Measurements from ENCODE around the gene CDC42EP4. TPM values are rescaled to one million over a fixed set of nuclear protein-coding genes. Genes with fewer than 3 reads are reported as not detected.
"Not testable (repeated sequence)": the region's sequence is repeated elsewhere in the genome, so short reads cannot be mapped to it uniquely, and the experiment has no call there.

The CDC42EP4 gene
- total and polyA plus RNA-seq, 2 experiments from 2014 or later: 17.9 to 24.9 TPM

DNA sequence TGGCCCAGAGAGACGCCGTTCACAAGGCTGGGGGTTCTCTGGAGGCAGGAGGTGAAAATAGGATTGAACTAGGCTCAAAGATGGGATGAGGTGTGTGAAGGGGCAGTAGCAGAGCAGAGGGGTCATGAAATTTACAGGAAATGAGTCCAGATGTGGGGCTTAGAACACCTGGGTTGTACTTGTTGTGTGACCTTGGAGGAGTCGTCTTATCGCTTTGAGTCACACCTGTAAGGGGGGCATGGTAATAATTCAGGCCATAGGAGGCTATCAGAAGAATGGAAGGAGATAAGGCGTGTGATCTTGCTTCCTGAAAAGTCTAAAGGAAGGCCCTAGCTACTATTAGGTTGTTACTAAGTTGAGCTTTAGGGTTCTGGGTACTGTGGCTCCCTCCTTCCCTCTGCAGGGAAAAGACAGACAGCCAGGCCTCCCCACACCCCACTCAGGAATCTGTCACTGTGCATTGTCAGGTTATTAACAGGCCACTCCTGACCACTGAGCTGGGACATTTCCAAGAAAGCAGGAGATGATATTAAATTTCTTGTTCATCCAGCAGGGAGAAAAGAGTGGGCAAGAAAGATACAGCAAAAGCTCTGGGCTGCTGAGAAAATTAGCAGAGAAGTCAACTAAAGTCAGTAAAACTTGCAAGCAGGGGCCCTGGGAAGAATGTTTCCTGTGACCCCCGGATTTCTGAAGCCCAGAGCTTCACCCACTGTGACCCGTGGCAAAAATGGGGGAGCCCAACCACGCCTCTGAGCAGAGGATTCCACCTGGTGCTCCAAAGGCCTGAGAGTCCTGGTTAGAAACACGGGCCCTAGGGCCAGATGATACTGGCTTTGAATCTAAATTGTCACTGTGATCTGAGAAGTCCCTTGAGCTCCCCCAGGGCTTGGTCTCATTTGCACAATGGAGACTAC, 6.0 kb upstream of the CDC42EP4 start:
- DNase-seq (ENCODE audit: low read depth in 1 of 2, low spot score in 1 of 2): no peak
- peaks cover 16% of the 10 kb centered on the region for H3K4me1 ChIP-seq (ENCODE audit: low read depth)
- no peak overlapping the region for H3K4me3 ChIP-seq
- TF ChIP-seq, protein P1, sequence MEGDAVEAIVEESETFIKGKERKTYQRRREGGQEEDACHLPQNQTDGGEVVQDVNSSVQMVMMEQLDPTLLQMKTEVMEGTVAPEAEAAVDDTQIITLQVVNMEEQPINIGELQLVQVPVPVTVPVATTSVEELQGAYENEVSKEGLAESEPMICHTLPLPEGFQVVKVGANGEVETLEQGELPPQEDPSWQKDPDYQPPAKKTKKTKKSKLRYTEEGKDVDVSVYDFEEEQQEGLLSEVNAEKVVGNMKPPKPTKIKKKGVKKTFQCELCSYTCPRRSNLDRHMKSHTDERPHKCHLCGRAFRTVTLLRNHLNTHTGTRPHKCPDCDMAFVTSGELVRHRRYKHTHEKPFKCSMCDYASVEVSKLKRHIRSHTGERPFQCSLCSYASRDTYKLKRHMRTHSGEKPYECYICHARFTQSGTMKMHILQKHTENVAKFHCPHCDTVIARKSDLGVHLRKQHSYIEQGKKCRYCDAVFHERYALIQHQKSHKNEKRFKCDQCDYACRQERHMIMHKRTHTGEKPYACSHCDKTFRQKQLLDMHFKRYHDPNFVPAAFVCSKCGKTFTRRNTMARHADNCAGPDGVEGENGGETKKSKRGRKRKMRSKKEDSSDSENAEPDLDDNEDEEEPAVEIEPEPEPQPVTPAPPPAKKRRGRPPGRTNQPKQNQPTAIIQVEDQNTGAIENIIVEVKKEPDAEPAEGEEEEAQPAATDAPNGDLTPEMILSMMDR (IDR thresholded peaks at IDR 0.05; ENCODE audit: low read depth, low read length): no peak
- H3K36me3 ChIP-seq: no peaks in the 10 kb centered on the region
- no peaks in the 10 kb centered on the region for H3K9me3 ChIP-seq (ENCODE audit: low read depth)
- H3K27ac ChIP-seq: no peak overlapping the region
- no peaks in the 10 kb centered on the region for H3K27me3 ChIP-seq

DNA sequence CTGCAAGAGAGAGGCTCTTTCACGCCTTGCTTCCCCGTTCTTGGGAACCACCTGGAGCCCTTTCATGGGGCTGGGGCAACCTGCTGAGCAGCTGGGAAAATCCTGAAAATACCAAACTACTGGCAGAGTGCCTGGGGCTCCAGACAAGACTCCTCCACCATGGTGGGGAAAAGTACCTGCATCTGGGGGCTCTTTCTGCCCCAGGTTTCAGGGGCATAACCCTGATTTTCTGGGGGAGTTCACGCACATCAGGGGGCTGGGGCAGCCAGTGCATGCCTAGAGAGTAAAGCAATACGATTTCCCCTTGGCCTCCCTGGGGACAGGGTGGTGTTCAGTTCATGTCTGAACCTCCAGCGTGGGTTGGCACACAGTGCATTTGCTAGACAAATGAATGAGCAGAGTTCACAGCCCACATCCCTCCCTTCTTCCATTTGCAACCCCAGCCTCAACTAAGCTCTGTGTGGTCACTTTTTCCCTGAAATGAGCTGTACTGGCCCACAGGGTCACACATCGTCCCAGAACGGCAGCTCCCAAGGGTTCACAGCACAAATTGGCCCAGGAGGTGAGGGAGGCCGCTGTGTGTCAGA, 5.2 kb upstream of the CDC42EP4 start:
- DNase-seq (ENCODE audit: low read depth in 1 of 2, low spot score in 1 of 2): peak in 1 of 2 donors; percentile 50
- no peak overlapping the region for H3K27ac ChIP-seq
- peaks cover 16% of the 10 kb centered on the region for H3K4me1 ChIP-seq (ENCODE audit: low read depth)
- H3K36me3 ChIP-seq: no peaks in the 10 kb centered on the region
- no peaks in the 10 kb centered on the region for H3K9me3 ChIP-seq (ENCODE audit: low read depth)
- TF ChIP-seq, protein P1 (IDR thresholded peaks at IDR 0.05; ENCODE audit: low read depth, low read length): no peak
- no peaks in the 10 kb centered on the region for H3K27me3 ChIP-seq
- no peak overlapping the region for H3K4me3 ChIP-seq

DNA sequence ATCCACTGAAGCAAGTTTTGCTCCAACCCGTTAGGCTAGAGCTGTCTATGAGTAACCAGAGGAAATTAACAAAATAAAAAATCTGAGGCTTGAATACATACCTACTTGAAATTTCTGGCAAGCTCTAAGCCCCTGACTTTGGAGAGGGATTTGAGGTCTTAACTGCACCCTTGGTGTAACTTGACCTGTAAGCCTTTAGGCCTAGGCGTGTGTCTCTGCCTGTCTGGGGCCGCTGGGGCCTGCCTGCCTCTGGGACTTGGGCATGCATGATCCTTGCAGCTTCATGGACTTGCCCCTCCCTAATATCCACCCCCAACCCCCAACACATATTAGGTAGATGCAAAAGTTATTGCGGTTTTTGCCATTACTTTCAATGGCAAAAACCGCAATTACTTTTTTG, 3.7 kb upstream of the CDC42EP4 start:
- H3K4me3 ChIP-seq: no peak overlapping the region
- TF ChIP-seq, protein P1 (IDR thresholded peaks at IDR 0.05; ENCODE audit: low read depth, low read length): no peak
- H3K9me3 ChIP-seq (ENCODE audit: low read depth): no peaks in the 10 kb centered on the region
- H3K27me3 ChIP-seq: no peaks in the 10 kb centered on the region
- no peak for DNase-seq (ENCODE audit: low read depth in 1 of 2, low spot score in 1 of 2)
- H3K27ac ChIP-seq: no peak overlapping the region
- peaks cover 7% of the 10 kb centered on the region for H3K4me1 ChIP-seq (ENCODE audit: low read depth)
- no peaks in the 10 kb centered on the region for H3K36me3 ChIP-seq

DNA sequence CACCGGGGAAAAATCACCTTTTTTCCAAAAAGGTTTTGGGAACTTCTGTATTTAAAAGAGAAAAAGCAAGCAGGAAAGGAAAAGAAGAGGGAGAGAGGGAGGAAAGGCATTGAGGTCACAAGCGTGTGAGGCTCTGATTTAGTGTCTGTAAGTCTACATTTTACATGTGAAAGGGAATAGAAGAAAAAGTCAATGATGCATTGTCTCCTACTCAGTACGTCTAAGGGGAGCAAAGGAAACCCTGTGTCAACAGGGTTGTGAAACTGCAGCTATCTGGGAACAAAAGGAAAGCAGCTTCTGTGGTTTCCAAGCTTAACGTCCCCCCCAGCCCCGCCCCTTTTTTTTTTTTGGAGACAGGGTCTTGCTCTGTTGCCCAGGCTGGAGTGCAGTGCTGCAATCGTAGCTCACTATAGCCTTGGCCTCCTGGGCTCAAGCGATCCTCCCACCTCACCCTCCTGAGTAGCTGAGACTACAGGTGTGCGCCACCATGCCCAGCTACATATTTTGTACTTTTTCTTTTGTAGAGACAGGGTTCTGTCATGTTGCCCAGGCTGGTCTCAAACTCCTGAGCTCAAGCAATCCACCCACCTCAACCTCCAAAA, 1.8 kb upstream of the CDC42EP4 start:
- peak in 1 of 2 donors; percentile 45 for DNase-seq (ENCODE audit: low read depth in 1 of 2, low spot score in 1 of 2)

DNA sequence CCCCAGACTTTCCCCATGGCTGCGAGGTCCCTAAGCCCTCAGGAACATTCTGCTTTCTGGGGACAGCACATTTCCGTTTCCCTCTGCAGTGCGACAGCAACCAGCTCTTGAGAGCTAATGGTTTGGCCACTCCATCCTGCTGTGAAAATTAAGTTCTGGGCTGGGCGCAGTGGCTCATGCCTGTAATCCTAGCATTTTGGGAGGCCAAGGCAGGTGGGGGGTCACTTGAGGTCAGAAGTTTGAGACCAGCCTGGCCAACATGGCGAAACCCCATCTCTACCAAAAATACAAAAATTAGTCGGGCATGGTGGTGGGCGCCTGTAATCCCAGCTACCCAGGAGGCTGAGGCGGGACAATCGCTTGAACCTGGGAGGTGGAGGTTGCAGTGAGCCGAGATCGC, 1.1 kb upstream of the CDC42EP4 start:
- H3K36me3 ChIP-seq; DNase-seq (ENCODE audit: low read depth in 1 of 2, low spot score in 1 of 2); H3K4me3 ChIP-seq; H3K9me3 ChIP-seq (ENCODE audit: low read depth); H3K27ac ChIP-seq; H3K27me3 ChIP-seq: not testable (repeated sequence)
- peaks cover 25% of the 10 kb centered on the region for H3K4me1 ChIP-seq (ENCODE audit: low read depth)

More for the DNA sequence above, 1.8 kb upstream of the CDC42EP4 start:
- Histone ChIP-seq H3K36me3 (no peaks in the 10 kb centered on the region), H3K4me1 (ENCODE audit: low read depth) (peaks cover 18% of the 10 kb centered on the region), H3K27me3 (no peaks in the 10 kb centered on the region), H3K9me3 (ENCODE audit: low read depth) (no peaks in the 10 kb centered on the region), H3K27ac (no peak overlapping the region), H3K4me3 (no peak overlapping the region)
- TF ChIP-seq, protein P1 (IDR thresholded peaks at IDR 0.05; ENCODE audit: low read depth, low read length): no peak

DNA sequence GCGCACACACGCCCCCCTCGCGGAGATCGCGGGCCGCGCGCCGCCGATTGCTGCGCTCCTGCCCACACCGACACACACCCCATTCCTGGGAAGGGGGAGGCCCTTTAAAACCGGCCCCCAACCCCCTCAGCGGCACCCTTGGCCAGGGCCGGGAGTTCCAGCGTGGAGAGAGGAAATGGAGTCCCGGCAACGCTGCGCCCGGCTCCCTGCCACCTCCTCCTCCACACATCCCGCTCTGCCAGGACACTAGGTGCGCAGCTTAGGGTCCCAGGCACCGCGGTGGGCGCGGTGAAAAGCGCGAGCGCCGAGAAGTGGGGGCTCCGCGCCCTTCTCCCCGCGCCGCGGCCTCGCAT, 397 bp downstream of the CDC42EP4 start:
- TF ChIP-seq, protein P1 (IDR thresholded peaks at IDR 0.05; ENCODE audit: low read depth, low read length): no peak
- H3K27ac ChIP-seq: peak overlapping the region; percentile 83
- DNase-seq (ENCODE audit: low read depth in 1 of 2, low spot score in 1 of 2): no peak
- no peaks in the 10 kb centered on the region for H3K9me3 ChIP-seq (ENCODE audit: low read depth)
- no peaks in the 10 kb centered on the region for H3K27me3 ChIP-seq
- H3K36me3 ChIP-seq: no peaks in the 10 kb centered on the region
- H3K4me3 ChIP-seq: peak overlapping the region; percentile 73
- peaks cover 18% of the 10 kb centered on the region for H3K4me1 ChIP-seq (ENCODE audit: low read depth)

Measured in cardiac muscle cell (in vitro differentiated cells and primary cell).